ENCODE data around the gene IQSEC1. TPM values are rescaled to one million over a fixed set of nuclear protein-coding genes. Genes with fewer than 3 reads are reported as not detected.

IQSEC1 gene
- total RNA-seq, 1 donor from 2014 or later, result 57.1 TPM

DNA sequence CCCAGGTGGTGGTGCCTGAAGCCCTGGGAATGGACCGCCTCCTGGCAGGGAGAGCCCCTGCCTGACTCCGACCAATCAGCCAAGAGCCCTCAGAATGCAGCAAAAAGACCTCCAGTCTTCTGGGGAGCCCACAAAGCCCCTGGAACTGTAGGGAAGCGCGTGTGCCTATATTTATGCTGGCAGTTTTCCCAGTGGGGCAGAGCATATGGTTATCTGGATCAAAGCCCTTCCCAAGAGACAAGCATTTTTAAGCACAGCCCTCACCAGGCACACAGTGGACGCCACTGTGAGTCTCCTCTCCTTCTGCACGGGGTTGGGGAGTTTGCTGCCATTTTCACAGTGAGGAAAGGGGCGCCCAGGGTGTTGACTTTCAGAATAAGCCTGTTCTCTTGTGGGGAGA is 150.9 kb downstream of the IQSEC1 start:
- DNase-seq (ENCODE audit: extremely low read depth, low read depth, low spot score), result no peak

DNA sequence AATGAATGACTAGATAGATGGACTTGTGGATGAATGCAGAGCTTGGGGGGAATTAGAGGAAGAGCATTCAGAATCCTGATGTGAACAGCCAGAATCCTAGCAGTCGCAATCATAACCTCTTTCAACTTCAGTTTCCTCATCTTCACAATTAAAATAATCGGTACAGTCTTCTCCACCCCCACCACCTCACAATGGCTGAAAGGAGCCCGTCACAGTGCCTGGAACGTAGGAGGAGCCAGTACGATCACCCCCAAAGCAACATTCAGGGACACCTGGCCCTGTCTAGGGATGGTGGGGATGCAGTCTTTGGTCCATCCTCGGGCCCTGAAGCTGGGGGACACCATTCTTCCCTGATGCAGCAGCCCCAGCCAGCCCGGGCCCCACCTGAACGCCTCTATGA is 151.5 kb downstream of the IQSEC1 start:
- no peak for DNase-seq (ENCODE audit: extremely low read depth, low read depth, low spot score)

DNA sequence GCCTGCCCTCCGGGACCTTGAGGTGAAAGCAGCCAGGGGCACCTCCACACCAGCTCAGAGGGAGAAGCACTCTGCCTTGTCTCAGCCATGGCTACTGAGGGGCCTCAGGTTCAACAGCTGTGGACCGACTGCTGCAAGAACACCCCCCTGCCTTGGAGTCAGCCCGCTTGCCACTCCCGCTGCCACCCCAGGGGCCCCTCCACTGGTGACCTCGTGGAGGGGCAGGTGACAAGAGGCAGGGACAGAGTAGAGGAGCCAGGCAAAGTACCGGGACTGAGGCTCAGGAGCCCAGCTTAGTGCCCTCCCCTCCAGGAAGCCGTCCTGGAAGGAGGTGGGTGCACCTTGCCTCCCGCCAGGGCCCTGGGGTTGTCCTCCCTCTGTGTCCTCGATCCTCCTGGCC is 152.3 kb downstream of the IQSEC1 start:
- DNase-seq (ENCODE audit: extremely low read depth, low read depth, low spot score), result no peak

DNA sequence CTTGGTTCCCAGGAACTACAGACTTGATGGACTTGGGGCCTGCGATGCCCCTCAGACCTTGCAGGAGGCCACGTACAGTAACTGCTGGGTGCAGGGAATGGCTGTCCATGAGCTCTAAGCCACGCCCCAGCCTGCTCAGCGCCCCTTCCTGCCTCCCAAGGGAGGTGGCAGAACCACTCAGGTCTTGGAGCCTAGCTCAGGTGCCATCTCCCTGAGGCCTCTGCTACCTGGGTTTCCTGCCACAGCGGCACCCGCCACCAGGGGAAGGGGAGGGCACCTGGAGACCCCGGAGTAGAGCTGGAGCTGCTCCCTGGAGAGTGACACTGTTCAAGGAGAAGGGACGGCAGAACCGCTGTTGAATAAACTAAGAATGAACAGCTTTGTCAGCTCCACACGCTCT is 154.0 kb downstream of the IQSEC1 start:
- no peak for DNase-seq (ENCODE audit: extremely low read depth, low read depth, low spot score)

DNA sequence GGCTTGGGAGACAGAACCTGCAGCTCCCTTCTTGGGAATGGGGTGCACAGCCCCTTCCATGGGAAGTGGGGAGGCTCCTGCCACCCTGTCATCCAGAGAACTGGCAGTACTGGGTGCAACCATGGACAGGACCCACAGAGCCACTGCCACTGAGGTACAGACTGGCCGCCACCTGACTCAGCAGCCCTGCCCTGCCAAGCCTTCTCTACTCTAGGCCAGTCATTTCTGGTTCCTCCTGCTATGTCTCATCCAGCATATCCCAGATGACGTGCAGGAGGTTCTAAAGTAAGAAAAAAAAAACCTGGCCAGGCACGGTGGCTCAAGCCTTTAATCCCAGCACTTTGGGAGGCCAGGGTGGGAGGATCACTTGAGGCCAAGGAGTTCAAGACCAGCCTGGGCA is 155.0 kb downstream of the IQSEC1 start:
- no peak for DNase-seq (ENCODE audit: extremely low read depth, low read depth, low spot score)

DNA sequence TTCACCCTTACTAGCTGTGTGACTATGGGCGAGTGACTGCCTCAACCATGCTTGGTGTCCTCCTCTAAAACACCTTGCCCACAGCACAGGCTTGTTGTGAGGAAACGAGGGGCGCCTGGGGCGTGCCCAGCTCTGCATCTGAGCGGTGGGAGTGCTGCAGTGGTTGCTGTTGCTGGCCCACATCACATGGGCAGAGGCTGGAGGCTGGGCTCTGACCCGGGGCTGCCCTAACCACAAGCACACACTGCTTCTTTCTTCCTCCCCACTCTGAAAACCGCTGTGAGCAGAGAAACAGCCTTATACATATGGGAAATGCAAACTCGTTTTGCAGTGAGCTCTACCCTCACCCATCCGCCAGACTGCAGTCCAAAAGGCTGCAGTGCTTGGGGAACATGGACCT is 157.1 kb downstream of the IQSEC1 start:
- no peak for DNase-seq (ENCODE audit: extremely low read depth, low read depth, low spot score)

DNA sequence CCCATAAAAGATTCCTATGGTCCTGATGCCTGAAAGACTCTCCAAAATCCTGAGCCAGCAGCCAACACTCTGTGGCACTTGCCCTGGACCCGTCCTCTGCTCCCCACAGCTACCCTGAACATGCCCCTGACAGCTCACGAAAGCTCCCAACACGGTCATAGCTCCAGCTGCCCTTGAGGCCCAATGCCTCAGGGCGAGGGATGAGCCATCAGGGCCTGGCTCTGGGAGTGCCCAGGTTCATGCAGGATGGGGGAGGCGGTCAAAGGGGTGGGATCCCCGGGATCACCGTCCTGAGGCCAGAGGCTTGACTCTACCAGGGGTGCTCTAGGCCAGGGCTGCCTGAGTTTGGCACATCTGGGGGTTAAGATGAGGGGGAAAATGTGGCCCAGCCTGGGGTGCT is 159.1 kb downstream of the IQSEC1 start:
- DNase-seq (ENCODE audit: extremely low read depth, low read depth, low spot score), result no peak

DNA sequence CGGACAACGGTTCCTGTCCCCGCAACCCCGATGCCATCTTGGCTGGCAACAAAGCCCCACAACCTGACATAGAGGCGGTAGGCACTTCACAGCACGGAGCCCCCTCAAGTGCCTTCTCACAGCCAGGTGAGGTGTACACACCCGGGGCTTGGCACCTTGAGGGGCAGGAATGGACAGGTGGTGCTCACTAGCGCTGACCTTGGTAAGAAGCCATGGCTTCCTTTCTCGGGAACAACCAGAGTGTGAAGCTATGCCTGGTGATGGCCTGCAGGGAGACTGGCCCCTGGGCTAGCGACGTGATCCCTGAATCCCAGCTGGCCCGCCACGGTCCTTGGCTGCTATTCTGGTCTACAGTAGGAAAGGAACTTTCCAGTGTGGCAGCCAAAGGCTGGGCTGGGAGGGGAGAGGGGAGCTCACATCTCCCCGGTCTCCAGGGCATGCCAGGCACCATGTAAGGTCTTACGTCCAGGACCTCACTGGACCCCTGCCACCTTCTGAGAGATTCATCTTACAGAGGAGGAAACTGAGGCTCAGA is 161.3 kb downstream of the IQSEC1 start:
- DNase-seq (ENCODE audit: extremely low read depth, low read depth, low spot score), result no peak

DNA sequence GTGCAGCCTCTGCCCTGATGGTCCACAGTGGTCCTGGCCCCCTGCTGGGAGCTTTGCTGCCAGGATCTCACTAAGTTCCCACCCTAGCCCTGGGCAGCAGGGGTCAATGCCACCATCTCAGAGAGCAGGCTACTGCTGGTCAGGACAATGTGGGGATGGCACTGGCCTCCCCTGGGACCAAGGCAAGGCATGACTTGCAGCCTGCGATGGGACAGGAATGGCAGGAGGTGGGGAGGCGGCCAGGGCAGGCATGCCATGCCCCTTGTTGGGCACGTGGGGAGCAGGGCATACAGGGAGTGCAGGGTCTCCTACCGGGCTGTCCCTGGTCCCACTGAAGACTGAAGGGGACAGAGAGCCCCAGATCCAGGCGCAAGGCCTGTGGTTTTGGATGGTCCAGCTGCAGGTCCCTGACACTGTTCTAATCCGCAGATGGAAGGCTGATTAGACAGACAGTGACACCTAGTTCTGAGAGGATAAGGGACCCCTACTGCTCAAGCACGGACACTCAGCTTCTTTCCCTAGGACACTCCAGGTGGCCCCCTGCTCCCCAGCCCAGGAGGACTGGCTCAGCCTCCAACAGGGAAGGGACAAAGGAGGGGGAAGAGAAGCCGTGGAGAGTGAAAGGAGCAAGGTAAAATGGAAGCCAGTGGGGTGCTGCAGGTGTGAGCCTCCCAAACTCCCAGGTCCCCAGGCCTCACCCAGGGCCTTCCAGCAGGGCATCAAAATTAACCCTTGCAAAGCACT is 162.7 kb downstream of the IQSEC1 start:
- DNase-seq (ENCODE audit: extremely low read depth, low read depth, low spot score), result no peak

DNA sequence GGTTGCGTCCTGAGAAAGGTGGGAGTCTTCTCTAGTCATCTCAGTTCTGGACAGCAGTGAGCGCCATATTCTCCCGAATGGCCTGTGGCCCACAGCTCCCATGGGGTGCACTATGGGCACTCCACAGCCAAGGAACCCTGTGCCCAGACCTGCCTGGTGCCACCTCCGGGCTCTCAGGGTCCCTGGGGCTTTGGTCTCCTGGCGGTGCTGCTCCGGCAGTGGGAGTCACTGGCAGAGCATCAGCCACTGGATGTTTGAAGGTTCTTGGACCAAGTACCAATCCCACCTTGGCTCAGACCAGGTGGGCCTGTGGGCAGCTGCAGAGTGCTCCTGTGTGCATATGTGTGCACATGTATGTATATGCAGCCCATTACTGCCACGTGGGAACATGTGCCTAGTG is 163.5 kb downstream of the IQSEC1 start:
- no peak for DNase-seq (ENCODE audit: extremely low read depth, low read depth, low spot score)

DNA sequence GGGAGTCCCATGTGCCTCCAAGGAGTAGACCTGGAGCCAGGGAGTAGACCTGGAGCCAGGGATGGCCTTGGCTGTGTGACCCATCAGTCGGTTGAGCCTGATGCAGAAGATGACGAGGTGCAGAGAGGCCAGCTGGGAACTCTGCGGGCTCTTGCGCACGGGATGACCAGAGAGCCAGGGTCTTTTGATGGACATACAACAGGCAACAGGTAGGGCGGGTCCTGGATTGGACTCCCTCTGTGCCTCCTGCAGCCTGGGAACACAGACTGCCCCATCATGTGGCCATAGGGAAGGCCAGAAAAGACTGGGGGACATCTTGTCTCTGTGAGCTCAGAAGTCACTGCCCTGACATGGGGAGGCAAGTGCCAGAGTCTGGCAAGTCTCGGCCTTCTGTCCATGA is 164.4 kb downstream of the IQSEC1 start:
- DNase-seq (ENCODE audit: extremely low read depth, low read depth, low spot score), result no peak

DNA sequence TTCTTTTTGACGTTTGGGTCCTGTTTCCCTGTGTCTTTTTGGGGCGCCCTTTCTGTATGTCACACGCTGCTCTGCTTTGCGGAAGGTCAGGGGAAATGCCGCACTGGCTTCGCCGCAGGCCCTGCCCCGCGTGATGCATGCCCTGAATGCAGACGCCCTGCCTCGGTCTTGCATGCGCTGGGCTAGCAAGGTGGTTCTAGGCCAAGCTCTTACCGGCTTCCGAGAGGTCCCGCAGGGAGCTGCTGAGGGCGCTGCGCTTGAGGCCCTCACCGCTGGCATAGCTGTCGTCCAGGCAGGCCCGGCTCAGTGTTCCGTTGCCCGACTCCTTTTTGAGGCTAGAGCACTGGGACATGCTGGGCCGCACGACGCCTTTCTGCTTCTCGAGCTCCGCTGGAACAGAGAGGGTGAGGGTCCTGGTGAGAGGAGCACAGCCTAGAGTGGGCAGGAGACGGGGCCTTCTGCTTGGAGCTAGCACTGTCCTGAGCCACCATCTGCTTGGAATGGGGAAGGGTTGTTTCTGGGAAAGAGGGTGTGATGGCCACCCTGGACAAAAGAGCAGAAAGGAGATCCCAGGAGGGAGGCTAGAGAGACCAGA is 165.0 kb downstream of the IQSEC1 start:
- no peak for DNase-seq (ENCODE audit: extremely low read depth, low read depth, low spot score)

DNA sequence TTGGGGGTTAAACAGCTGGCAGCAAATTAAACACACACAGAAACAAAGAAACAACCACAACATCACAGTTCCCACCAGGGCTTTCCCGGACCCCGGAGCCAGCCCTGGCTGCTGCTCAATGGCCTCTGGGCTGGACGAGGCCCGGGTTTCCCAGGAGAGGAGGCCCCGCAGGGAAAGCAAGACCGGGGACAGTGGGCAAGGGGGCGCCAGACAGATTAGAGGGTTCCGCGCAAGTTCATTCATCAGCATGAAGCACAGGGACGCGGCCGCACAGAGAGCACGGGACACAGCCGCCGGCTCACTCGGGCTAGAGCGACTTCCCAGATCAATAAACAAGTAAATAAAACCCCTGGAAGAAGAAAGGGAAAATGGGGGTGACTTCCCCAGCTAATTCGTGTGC is 165.5 kb downstream of the IQSEC1 start:
- no peak for DNase-seq (ENCODE audit: extremely low read depth, low read depth, low spot score)

DNA sequence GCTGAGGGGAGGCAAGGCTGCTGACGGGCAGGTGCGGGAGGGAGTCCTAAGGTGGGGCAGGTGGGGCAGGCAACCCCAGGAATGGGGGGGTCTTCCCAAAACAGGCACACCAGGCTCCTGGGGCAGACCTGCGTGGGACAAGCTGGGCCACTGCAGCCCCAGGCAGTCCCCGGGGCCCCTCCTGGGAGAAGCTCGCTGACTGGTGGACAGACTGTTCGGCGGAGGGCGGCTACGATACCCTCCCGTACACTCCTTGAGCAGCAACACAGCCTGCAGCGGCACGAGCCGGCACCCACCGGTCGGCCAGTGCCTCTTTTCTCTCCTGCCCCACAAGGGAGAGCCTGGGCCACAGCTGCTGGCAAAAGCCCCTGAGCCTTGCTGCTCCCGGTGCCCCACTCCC is 165.9 kb downstream of the IQSEC1 start:
- no peak for DNase-seq (ENCODE audit: extremely low read depth, low read depth, low spot score)

DNA sequence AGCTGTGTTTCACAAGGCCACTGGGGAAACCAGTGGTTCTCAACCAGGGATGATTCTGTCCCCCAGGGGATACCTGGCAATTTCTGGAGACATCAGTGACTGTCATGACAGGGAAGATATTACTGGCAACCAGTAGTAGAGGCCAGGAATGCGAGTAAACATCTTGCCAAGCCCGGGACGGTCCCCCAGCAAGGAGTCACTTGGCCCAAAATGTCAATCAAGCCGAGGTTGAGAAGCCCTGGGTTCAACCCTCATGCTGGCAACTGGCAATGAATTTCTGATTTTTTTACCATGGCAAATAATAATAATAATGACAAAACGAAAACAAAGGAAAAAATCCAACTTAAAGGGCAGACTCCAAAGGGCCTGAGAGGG is 166.3 kb downstream of the IQSEC1 start:
- no peak for DNase-seq (ENCODE audit: extremely low read depth, low read depth, low spot score)

DNA sequence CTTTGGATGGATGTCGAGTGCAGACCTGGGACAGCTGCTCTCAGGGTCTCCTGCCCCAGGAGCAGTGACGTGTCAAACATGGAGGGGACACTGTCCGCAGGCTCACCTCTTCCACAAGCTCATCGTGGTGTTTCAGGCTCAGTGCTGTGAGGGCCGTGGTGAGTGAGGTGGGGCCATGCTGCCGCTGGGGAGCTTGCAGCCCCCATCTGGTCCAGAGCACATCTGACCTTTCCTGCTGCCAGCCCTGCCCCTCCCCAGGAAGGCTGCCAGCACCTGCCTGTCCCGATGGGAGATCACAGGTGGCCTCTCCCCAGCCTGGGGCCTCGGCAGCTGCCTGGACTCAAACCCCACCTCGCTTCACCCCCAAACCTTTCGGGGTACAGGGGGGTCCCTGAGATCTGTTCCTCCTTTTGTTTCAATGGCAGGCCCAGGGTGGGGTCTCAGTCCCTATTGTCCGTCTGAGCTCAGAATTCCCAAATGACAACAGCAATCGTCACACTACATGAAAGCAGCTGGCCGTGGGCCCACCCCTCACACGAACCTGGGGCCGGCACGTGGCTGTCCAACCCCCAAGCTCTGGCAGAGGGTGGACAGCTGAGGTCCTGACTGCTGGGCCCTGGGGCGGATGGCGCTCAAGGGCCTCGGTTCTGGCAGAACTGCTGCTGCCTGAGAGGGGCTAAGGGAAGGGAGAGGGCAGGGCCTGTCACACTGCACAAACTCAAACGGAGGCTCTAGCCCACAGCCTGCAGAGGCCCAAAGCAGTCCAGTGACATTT is 166.9 kb downstream of the IQSEC1 start:
- no peak for DNase-seq (ENCODE audit: extremely low read depth, low read depth, low spot score)

DNA sequence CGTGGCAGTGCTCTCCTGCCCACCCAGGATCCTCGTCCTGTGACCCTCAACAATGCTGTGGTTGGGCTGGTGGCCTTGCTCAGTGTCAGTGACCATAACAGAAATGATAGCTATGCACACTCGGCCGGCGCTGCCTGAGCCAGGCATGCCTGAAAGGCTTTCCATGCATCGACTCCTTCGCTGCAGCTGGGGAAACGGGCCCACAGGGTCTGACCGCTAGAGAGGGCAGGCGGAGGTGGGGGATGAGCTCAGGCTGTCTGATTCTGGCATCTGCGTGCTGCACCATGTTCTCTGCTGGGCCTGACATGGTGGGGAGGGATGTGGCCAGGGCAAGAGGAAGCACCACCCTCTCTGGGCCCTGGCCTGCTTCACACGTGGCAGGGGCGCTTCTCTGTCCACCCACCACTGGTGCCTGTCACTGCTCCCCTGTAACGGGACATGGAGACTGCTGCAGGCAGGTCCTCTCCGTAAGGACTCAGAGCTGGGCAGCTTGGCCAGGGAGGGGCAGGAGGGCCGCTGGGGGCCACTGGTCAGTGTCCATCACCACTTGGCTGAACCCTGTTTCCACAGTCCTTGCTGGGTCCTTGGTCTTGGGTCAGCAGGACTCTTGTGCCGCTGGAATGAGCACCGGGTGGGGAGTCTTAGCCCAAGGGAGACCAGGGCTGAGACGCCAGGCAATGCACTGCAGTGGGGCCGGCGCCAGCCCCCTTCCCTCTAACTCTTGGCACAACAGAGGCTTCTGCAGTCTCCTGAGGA is 167.7 kb downstream of the IQSEC1 start:
- DNase-seq (ENCODE audit: extremely low read depth, low read depth, low spot score), result no peak

DNA sequence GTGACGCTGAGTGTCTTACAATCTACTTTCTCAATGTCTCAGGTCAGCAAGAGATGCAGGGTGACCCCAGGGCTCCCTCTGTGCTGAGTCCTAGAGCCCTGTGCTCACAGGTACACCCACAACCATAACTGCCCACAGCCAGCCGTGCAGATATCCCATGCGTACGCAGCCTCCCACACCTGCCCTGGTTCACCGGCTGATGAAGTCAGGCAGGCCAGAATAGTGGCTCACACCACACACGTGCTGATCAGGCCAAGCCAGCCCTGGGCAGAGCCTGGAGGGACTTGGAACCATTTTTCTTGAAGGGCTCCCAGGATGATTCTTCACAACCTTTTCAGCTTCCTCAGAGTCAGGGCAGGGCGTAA is 168.3 kb downstream of the IQSEC1 start:
- no peak for DNase-seq (ENCODE audit: extremely low read depth, low read depth, low spot score)

DNA sequence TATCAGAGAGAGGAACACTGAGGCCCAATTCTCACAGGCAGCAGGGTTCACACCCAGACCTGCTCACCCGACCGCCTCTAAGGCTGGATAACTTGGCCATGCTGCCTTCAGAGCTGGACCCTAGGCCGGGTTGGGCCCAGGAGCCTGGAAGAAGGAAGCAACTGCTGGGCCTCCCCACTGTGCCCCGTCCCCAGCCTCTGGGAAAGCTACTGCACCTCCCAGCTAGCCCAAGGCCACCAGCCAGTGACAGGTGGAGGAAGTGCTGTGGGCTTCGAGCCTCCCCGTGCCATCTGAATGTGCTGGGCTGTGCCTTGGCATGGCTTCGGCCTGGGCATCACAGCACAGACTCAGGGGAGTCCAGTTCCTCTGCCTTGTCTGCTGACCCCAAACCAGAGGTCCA is 169.3 kb downstream of the IQSEC1 start:
- DNase-seq (ENCODE audit: extremely low read depth, low read depth, low spot score), result no peak

DNA sequence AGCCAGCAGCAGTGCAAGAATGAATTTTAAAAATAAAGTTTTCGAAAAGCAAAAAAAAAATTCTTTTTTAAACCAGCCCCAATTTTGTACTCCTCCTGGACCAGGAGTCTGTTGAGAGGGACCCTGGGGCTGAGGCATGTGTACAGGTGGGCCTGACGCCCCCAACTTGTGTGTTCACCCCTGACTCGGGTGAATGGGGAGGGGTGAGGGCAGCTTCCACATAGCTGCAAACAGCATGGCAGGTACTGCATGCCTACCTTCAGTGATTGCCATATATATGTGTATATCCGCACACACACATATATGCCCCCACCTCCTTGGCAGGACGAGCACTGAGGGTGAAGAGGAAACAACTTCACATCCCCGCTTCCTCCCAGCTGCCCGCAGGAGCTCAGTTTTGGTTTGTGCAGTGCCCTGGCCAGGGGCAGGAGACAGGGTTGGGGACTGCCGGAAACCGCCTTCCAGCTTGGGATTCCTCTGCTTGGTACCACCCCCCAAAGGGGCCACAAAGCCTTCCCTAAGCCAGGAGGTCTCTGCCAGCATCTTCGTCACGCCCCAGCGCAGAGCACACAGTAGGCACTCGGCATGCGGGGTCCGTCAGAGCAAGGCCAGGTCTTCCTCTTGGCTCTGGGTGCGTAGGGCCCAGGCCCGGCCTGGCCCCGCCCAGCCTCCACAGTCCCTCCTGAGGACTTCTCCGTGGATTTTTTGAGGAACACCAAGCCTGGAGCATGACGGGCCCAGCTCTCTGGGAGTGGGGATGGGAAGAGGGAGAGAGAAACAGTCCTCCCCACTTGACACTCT is 170.0 kb downstream of the IQSEC1 start:
- no peak for DNase-seq (ENCODE audit: extremely low read depth, low read depth, low spot score)
